ENCODE results near the gene FOXN4. TPM values are rescaled to one million over a fixed set of nuclear protein-coding genes. Genes with fewer than 3 reads are reported as not detected.

Gene FOXN4
- total RNA-seq, 1 experiment from 2014 or later: 0.52 TPM

- H3K9me3 ChIP-seq (ENCODE audit: control insufficient read depth in 1 of 2, insufficient read depth in 1 of 2, low read depth in 1 of 2, low read length in 2 of 2): no peaks in the 10 kb centered on the region
- no peaks in the 10 kb centered on the region for H3K4me1 ChIP-seq (ENCODE audit: control insufficient read depth in 1 of 2, insufficient read depth in 2 of 2, low read length in 2 of 2)
- BruUV-seq (replicated peaks): no TSS peak
- ChIA-PET RAD21 (ENCODE audit: low non-redundant PET in 1 of 2, low total read pairs in 2 of 2, uncharacterized antibody in 2 of 2, unreplicated experiment in 2 of 2) (no interaction called here), POLR2A (no interaction called here), CTCF (no interaction called here)
- no peak overlapping the region for H3K27ac ChIP-seq (ENCODE audit: low read depth, low read length)
- H3K4me3 ChIP-seq (replicated peaks in 1 of 2; ENCODE audit: low read depth in 1 of 2, low read length in 2 of 2): no peak overlapping the region
- ATAC-seq: no peak
- no peak for DNase-seq (ENCODE audit: low read depth, low spot score)
- intact Hi-C loops (cut with micrococcal nuclease): no loop called here
- no peaks in the 10 kb centered on the region for H4K20me1 ChIP-seq (ENCODE audit: insufficient read depth)
- no peaks in the 10 kb centered on the region for H3K79me2 ChIP-seq (ENCODE audit: insufficient read depth, low read length)
- no peak overlapping the region for H3K9ac ChIP-seq (ENCODE audit: low read length)
- no peak for TF ChIP-seq ZFX (IDR thresholded peaks at IDR 0.05)
- TF ChIP-seq RAD21 (IDR thresholded peaks at IDR 0.05; ENCODE audit: low read depth): no peak
- no peak for TF ChIP-seq SRF (IDR thresholded peaks at IDR 0.05; ENCODE audit: low read depth)
- no peak for TF ChIP-seq ZNF274 (IDR thresholded peaks at IDR 0.05; ENCODE audit: low read depth, low read length)
- TF ChIP-seq FOSL1 (IDR thresholded peaks at IDR 0.05; ENCODE audit: low read depth): no peak
- no peak for TF ChIP-seq CTCF (IDR thresholded peaks at IDR 0.05 in 2 of 3, conservative IDR thresholded peaks at IDR 0.05 in 1 of 3; ENCODE audit: borderline replicate concordance in 1 of 3, insufficient read depth in 1 of 3, low read depth in 2 of 3, low read length in 2 of 3)
- TF ChIP-seq POLR2A (IDR thresholded peaks at IDR 0.05; ENCODE audit: borderline replicate concordance, extremely low read depth, insufficient read depth, insufficient read length): no peak
- no peak for TF ChIP-seq SIN3A (IDR thresholded peaks at IDR 0.05; ENCODE audit: low read depth)
- TF ChIP-seq ELF1 (IDR thresholded peaks at IDR 0.05; ENCODE audit: borderline replicate concordance, low read depth): no peak
- TF ChIP-seq SP1 (IDR thresholded peaks at IDR 0.05; ENCODE audit: low read depth): no peak
- TF ChIP-seq JUND (IDR thresholded peaks at IDR 0.05): no peak
- no peak for TF ChIP-seq EZH2 (IDR thresholded peaks at IDR 0.05)
- no peak for TF ChIP-seq CEBPB (IDR thresholded peaks at IDR 0.05; ENCODE audit: low read depth)
- TF ChIP-seq POLR2AphosphoS5 (IDR thresholded peaks at IDR 0.05; ENCODE audit: low read depth, low read length): no peak
- no peak for TF ChIP-seq EZH2phosphoT487 (IDR thresholded peaks at IDR 0.05; ENCODE audit: borderline replicate concordance)
- no peak for TF ChIP-seq REST (IDR thresholded peaks at IDR 0.05; ENCODE audit: low read depth)
- no peak for TF ChIP-seq MAX (IDR thresholded peaks at IDR 0.05)
- TF ChIP-seq EGR1 (IDR thresholded peaks at IDR 0.05; ENCODE audit: low read depth): no peak
- H3K27me3 ChIP-seq (ENCODE audit: insufficient read depth, low read length): no peaks in the 10 kb centered on the region
- no peak overlapping the region for H2AFZ ChIP-seq (ENCODE audit: low read depth, low read length, poor library complexity, severe bottlenecking)
- H3K4me2 ChIP-seq (ENCODE audit: low read length): no peak overlapping the region
- no peaks in the 10 kb centered on the region for H3K9me2 ChIP-seq (ENCODE audit: insufficient read depth)
- H3K36me3 ChIP-seq (ENCODE audit: control insufficient read depth in 1 of 2, insufficient read depth in 2 of 2, low read length in 2 of 2): no peaks in the 10 kb centered on the region
These were observed 27.6 kb downstream of the FOXN4 start for GRCh38 chr12:109281452-109281851.

All from HCT116 (cell line).